GM23338 (cell line): ENCODE measurements around the gene C11orf21. TPM values are rescaled to one million over a fixed set of nuclear protein-coding genes. Genes with fewer than 3 reads are reported as not detected.

ENCODE experiments used
- ATAC-seq: fragments of 200-7000 bp; cut with Tn5 transposase; 3 replicates; pipeline ENCODE4 v1.9.1; 2020
- DNase-seq: peaks from one replicate; pipeline ENCODE4 v3.0.0-alpha.2; 2015; ENCODE audit warnings: low spot score
- H2AFZ ChIP-seq: fragments of 200-600 bp; sonication (generic); 2 replicates; pipeline ENCODE4 v1.8.0; 2016; ENCODE audit warnings: antibody characterized with exemption, mild to moderate bottlenecking, moderate library complexity
- H3F3A ChIP-seq: fragments of 200-600 bp; sonication (generic); replicated peaks from 2 replicates; pipeline ENCODE4 v1.8.0; 2017; ENCODE audit warnings: antibody characterized with exemption, mixed run types, low read depth
- H3K27ac ChIP-seq: fragments of 200-600 bp; sonication (generic); 2 replicates; pipeline ENCODE4 v1.6.1; 2016; ENCODE audit warnings: low read depth
- H3K27me3 ChIP-seq: fragments of 200-600 bp; sonication (generic); 2 replicates; pipeline ENCODE4 v1.8.0; 2016; ENCODE audit warnings: mild to moderate bottlenecking, mixed run types, moderate library complexity; ENCODE audit not compliant: insufficient read depth
- H3K36me3 ChIP-seq: fragments of 200-600 bp; sonication (generic); 2 replicates; pipeline ENCODE4 v1.8.0; 2016; ENCODE audit warnings: mild to moderate bottlenecking; ENCODE audit not compliant: insufficient read depth
- H3K4me1 ChIP-seq: fragments of 200-600 bp; sonication (generic); 2 replicates; pipeline ENCODE4 v1.8.0; 2016; ENCODE audit warnings: mild to moderate bottlenecking, moderate library complexity; ENCODE audit not compliant: insufficient read depth
- H3K4me2 ChIP-seq: fragments of 200-600 bp; sonication (generic); 2 replicates; pipeline ENCODE4 v1.7.1; 2017; ENCODE audit warnings: mixed run types
- H3K4me3 ChIP-seq: fragments of 200-600 bp; sonication (generic); 2 replicates; pipeline ENCODE4 v1.6.1; 2016; ENCODE audit warnings: mixed run types
- H3K79me2 ChIP-seq: fragments of 200-600 bp; sonication (generic); replicated peaks from 2 replicates; pipeline ENCODE4 v1.8.0; 2017; ENCODE audit warnings: mild to moderate bottlenecking; ENCODE audit not compliant: insufficient read depth
- H3K9me2 ChIP-seq: fragments of 200-600 bp; sonication (generic); 2 replicates; pipeline ENCODE4 v1.8.0; 2017; ENCODE audit not compliant: insufficient read depth
- H4K20me1 ChIP-seq: fragments of 200-600 bp; sonication (generic); replicated peaks from 2 replicates; pipeline ENCODE4 v1.8.0; 2017; ENCODE audit warnings: mild to moderate bottlenecking; ENCODE audit not compliant: insufficient read depth
- H3K27ac Mint-ChIP-seq: 2 replicates; pipeline ENCODE4 v1.8.0; 2020; ENCODE audit warnings: inconsistent platforms, mild to moderate bottlenecking, moderate library complexity, mixed read lengths
- H3K27me3 Mint-ChIP-seq: 3 replicates; pipeline ENCODE4 v1.8.0; 2022; ENCODE audit warnings: low read depth, mild to moderate bottlenecking, moderate library complexity, mixed read lengths, inconsistent platforms; ENCODE audit not compliant: insufficient read depth, poor library complexity
- H3K36me3 Mint-ChIP-seq: 3 replicates; pipeline ENCODE4 v1.8.0; 2021; ENCODE audit warnings: low read depth, mild to moderate bottlenecking, inconsistent platforms, moderate library complexity, mixed read lengths
- H3K4me1 Mint-ChIP-seq: 3 replicates; pipeline ENCODE4 v1.8.0; 2020; ENCODE audit warnings: mild to moderate bottlenecking, inconsistent platforms, mixed read lengths
- H3K4me3 Mint-ChIP-seq: 3 replicates; pipeline ENCODE4 v1.8.0; 2021; ENCODE audit warnings: moderate library complexity, mild to moderate bottlenecking, inconsistent platforms, mixed read lengths
- H3K9me3 Mint-ChIP-seq: 3 replicates; pipeline ENCODE4 v1.8.0; 2020; ENCODE audit warnings: moderate library complexity, mild to moderate bottlenecking, inconsistent platforms, mixed read lengths
- CREB1 ChIP-seq: fragments of 250-450 bp; sonication (Bioruptor Pico); IDR thresholded peaks from 2 replicates; pipeline ENCODE4 v1.5.0; 2020; ENCODE audit warnings: low read depth, mild to moderate bottlenecking, moderate library complexity
- EZH2 ChIP-seq: fragments of 200-600 bp; sonication (generic); IDR thresholded peaks from one replicate; pipeline ENCODE4 v1.8.0; 2017; ENCODE audit warnings: antibody characterized with exemption, mild to moderate bottlenecking, low read depth; ENCODE audit not compliant: unreplicated experiment
- EZH2phosphoT487 ChIP-seq: fragments of 200-600 bp; sonication (generic); IDR thresholded peaks from one replicate; pipeline ENCODE4 v1.8.1; 2018; ENCODE audit warnings: antibody characterized with exemption; ENCODE audit not compliant: unreplicated experiment
- JUNB ChIP-seq: IDR thresholded peaks from one replicate; pipeline ENCODE4 v1.6.1; 2016; ENCODE audit warnings: antibody characterized with exemption; ENCODE audit not compliant: unreplicated experiment
- POLR2AphosphoS5 ChIP-seq: IDR thresholded peaks from 2 replicates; pipeline ENCODE4 v1.6.1; 2016; ENCODE audit warnings: antibody characterized with exemption, low read depth
- STAT1 ChIP-seq: IDR thresholded peaks from one replicate; pipeline ENCODE4 v1.6.1; 2016; ENCODE audit warnings: antibody characterized with exemption; ENCODE audit not compliant: unreplicated experiment
- ZNF114 ChIP-seq: fragments of 250-450 bp; sonication (Bioruptor Pico); IDR thresholded peaks from 2 replicates; pipeline ENCODE4 v1.5.0; 2020; ENCODE audit warnings: mild to moderate bottlenecking, moderate library complexity
- ZNF331 ChIP-seq: fragments of 250-450 bp; sonication (Bioruptor Pico); IDR thresholded peaks from 2 replicates; pipeline ENCODE4 v1.5.0; 2020; ENCODE audit warnings: low read depth, mild to moderate bottlenecking, moderate library complexity
- polyA plus RNA-seq: library from polyadenylated mRNA; unstranded; fragments of >200 nt; fragmentation: Nextera tagmentation; extraction: Ambion mirVana; gene quantifications from 2 replicates; pipeline ENCODE4 v1.2.1, GENCODE V29; 2016
- total RNA-seq: library from RNA; depleted of rRNA; stranded (reverse); fragments of >200 nt; shearing (Covaris generic); gene quantifications from 2 replicates; pipeline ENCODE4 v1.2.3, GENCODE V29; 2014
- TF ChIP-seq, protein P1 (sequence below): IDR thresholded peaks from one replicate; pipeline ENCODE4 v1.6.1; 2018; ENCODE audit warnings: antibody characterized with exemption; ENCODE audit not compliant: unreplicated experiment
- TF ChIP-seq, protein P2 (sequence below), 2 experiments: fragments of 200-600 bp in 1 of 2; sonication (generic) in 1 of 2; conservative IDR thresholded peaks; 2 replicates each; pipeline versions ENCODE4 v1.5.1 to v1.6.1; 2016 to 2017; ENCODE audit warnings: antibody characterized with exemption in 2 of 2, low read depth in 2 of 2, mild to moderate bottlenecking in 2 of 2, moderate library complexity in 1 of 2
- TF ChIP-seq, protein P3 (sequence below): fragments of 250-450 bp; sonication (Bioruptor Pico); IDR thresholded peaks from 2 replicates; pipeline ENCODE4 v1.5.0; 2020; ENCODE audit warnings: mild to moderate bottlenecking, moderate library complexity
- TF ChIP-seq, protein P4 (sequence below): IDR thresholded peaks from 2 replicates; pipeline ENCODE4 v1.6.1; 2016; ENCODE audit warnings: antibody characterized with exemption

C11orf21 gene
- total and polyA plus RNA-seq, 2 experiments from 2014 or later = not detected

DNA sequence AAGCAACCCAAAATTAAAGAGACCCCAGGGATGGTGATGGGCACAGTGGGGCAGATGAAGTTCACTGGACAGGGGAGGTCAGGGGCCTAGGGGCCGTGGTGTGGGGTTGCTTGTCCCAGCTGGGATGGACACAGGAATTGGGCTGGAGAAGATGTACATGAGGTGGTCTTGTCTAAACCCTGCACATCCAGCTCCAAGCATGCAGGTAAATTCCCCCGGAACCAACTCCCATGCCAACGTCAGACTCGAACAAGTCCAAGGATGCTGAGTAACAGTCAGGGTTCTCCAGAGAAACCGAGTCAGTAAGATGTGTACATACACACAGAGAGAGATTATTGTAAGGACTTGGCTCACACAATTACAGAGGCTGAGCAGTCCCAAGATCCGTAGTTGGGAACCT lies 29.0 kb upstream of the C11orf21 start:
- H3K4me2 ChIP-seq = no peak overlapping the region
- TF ChIP-seq, protein P1, sequence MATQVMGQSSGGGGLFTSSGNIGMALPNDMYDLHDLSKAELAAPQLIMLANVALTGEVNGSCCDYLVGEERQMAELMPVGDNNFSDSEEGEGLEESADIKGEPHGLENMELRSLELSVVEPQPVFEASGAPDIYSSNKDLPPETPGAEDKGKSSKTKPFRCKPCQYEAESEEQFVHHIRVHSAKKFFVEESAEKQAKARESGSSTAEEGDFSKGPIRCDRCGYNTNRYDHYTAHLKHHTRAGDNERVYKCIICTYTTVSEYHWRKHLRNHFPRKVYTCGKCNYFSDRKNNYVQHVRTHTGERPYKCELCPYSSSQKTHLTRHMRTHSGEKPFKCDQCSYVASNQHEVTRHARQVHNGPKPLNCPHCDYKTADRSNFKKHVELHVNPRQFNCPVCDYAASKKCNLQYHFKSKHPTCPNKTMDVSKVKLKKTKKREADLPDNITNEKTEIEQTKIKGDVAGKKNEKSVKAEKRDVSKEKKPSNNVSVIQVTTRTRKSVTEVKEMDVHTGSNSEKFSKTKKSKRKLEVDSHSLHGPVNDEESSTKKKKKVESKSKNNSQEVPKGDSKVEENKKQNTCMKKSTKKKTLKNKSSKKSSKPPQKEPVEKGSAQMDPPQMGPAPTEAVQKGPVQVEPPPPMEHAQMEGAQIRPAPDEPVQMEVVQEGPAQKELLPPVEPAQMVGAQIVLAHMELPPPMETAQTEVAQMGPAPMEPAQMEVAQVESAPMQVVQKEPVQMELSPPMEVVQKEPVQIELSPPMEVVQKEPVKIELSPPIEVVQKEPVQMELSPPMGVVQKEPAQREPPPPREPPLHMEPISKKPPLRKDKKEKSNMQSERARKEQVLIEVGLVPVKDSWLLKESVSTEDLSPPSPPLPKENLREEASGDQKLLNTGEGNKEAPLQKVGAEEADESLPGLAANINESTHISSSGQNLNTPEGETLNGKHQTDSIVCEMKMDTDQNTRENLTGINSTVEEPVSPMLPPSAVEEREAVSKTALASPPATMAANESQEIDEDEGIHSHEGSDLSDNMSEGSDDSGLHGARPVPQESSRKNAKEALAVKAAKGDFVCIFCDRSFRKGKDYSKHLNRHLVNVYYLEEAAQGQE = no peak
- TF ChIP-seq, protein P2, sequence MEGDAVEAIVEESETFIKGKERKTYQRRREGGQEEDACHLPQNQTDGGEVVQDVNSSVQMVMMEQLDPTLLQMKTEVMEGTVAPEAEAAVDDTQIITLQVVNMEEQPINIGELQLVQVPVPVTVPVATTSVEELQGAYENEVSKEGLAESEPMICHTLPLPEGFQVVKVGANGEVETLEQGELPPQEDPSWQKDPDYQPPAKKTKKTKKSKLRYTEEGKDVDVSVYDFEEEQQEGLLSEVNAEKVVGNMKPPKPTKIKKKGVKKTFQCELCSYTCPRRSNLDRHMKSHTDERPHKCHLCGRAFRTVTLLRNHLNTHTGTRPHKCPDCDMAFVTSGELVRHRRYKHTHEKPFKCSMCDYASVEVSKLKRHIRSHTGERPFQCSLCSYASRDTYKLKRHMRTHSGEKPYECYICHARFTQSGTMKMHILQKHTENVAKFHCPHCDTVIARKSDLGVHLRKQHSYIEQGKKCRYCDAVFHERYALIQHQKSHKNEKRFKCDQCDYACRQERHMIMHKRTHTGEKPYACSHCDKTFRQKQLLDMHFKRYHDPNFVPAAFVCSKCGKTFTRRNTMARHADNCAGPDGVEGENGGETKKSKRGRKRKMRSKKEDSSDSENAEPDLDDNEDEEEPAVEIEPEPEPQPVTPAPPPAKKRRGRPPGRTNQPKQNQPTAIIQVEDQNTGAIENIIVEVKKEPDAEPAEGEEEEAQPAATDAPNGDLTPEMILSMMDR (conservative IDR thresholded peaks at IDR 0.05; ENCODE audit: low read depth in 2 of 2) = no peak
- TF ChIP-seq, protein P3, sequence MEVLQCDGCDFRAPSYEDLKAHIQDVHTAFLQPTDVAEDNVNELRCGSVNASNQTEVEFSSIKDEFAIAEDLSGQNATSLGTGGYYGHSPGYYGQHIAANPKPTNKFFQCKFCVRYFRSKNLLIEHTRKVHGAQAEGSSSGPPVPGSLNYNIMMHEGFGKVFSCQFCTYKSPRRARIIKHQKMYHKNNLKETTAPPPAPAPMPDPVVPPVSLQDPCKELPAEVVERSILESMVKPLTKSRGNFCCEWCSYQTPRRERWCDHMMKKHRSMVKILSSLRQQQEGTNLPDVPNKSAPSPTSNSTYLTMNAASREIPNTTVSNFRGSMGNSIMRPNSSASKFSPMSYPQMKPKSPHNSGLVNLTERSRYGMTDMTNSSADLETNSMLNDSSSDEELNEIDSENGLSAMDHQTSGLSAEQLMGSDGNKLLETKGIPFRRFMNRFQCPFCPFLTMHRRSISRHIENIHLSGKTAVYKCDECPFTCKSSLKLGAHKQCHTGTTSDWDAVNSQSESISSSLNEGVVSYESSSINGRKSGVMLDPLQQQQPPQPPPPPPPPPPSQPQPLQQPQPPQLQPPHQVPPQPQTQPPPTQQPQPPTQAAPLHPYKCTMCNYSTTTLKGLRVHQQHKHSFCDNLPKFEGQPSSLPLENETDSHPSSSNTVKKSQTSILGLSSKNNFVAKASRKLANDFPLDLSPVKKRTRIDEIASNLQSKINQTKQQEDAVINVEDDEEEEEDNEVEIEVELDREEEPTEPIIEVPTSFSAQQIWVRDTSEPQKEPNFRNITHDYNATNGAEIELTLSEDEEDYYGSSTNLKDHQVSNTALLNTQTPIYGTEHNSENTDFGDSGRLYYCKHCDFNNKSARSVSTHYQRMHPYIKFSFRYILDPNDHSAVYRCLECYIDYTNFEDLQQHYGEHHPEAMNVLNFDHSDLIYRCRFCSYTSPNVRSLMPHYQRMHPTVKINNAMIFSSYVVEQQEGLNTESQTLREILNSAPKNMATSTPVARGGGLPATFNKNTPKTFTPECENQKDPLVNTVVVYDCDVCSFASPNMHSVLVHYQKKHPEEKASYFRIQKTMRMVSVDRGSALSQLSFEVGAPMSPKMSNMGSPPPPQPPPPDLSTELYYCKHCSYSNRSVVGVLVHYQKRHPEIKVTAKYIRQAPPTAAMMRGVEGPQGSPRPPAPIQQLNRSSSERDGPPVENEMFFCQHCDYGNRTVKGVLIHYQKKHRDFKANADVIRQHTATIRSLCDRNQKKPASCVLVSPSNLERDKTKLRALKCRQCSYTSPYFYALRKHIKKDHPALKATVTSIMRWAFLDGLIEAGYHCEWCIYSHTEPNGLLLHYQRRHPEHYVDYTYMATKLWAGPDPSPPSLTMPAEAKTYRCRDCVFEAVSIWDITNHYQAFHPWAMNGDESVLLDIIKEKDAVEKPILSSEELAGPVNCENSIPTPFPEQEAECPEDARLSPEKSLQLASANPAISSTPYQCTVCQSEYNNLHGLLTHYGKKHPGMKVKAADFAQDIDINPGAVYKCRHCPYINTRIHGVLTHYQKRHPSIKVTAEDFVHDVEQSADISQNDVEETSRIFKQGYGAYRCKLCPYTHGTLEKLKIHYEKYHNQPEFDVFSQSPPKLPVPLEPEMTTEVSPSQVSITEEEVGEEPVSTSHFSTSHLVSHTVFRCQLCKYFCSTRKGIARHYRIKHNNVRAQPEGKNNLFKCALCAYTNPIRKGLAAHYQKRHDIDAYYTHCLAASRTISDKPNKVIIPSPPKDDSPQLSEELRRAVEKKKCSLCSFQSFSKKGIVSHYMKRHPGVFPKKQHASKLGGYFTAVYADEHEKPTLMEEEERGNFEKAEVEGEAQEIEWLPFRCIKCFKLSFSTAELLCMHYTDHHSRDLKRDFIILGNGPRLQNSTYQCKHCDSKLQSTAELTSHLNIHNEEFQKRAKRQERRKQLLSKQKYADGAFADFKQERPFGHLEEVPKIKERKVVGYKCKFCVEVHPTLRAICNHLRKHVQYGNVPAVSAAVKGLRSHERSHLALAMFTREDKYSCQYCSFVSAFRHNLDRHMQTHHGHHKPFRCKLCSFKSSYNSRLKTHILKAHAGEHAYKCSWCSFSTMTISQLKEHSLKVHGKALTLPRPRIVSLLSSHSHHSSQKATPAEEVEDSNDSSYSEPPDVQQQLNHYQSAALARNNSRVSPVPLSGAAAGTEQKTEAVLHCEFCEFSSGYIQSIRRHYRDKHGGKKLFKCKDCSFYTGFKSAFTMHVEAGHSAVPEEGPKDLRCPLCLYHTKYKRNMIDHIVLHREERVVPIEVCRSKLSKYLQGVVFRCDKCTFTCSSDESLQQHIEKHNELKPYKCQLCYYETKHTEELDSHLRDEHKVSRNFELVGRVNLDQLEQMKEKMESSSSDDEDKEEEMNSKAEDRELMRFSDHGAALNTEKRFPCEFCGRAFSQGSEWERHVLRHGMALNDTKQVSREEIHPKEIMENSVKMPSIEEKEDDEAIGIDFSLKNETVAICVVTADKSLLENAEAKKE (CRISPR knock-in tag) = no peak
- TF ChIP-seq CREB1 = no peak
- TF ChIP-seq ZNF331 (CRISPR knock-in tag) = no peak
- no peak for TF ChIP-seq ZNF114 (CRISPR knock-in tag)
- TF ChIP-seq STAT1 = no peak
- TF ChIP-seq, protein P4, sequence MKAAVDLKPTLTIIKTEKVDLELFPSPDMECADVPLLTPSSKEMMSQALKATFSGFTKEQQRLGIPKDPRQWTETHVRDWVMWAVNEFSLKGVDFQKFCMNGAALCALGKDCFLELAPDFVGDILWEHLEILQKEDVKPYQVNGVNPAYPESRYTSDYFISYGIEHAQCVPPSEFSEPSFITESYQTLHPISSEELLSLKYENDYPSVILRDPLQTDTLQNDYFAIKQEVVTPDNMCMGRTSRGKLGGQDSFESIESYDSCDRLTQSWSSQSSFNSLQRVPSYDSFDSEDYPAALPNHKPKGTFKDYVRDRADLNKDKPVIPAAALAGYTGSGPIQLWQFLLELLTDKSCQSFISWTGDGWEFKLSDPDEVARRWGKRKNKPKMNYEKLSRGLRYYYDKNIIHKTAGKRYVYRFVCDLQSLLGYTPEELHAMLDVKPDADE = no peak
- no peak for TF ChIP-seq JUNB
- no peak for TF ChIP-seq POLR2AphosphoS5
- TF ChIP-seq EZH2phosphoT487 = no peak
- no peak for TF ChIP-seq EZH2
- DNase-seq (no peak), ATAC-seq (no peak)
- H3K4me1 ChIP-seq = no peaks in the 10 kb centered on the region
- no peaks in the 10 kb centered on the region for H3K4me1 Mint-ChIP-seq
- H3K27me3 ChIP-seq = no peaks in the 10 kb centered on the region
- H3K79me2 ChIP-seq = no peaks in the 10 kb centered on the region
- H4K20me1 ChIP-seq = no peaks in the 10 kb centered on the region
- H3F3A ChIP-seq = no peaks in the 10 kb centered on the region
- H3K27ac ChIP-seq = no peak overlapping the region
- H3K4me3 Mint-ChIP-seq = no peak overlapping the region
- no peak overlapping the region for H2AFZ ChIP-seq
- peaks cover 9% of the 10 kb centered on the region for H3K27me3 Mint-ChIP-seq
- peaks cover 15% of the 10 kb centered on the region for H3K9me3 Mint-ChIP-seq
- H3K27ac Mint-ChIP-seq = no peak overlapping the region
- H3K9me2 ChIP-seq = no peaks in the 10 kb centered on the region
- no peak overlapping the region for H3K4me3 ChIP-seq
- no peaks in the 10 kb centered on the region; the same call in 1 of the 2 replicates for H3K36me3 ChIP-seq
- H3K36me3 Mint-ChIP-seq = peaks cover 9% of the 10 kb centered on the region; the same call in 2 of the 3 replicates
